Activated CD8-positive, alpha-beta memory T cell treated with anti-CD3 and anti-CD28 coated beads, Interleukin-2, amount 10 ng/mL, durations not matched to agents 7 days and 5 days (primary cell): ENCODE data around the gene CHD1. TPM values are rescaled to one million over a fixed set of nuclear protein-coding genes. Genes with fewer than 3 reads are reported as not detected.

Source experiments
- ATAC-seq: fragments of 150-1000 bp; cut with Tn5 transposase; one replicate; pipeline ENCODE4 v1.10.0; 2021; ENCODE audit warnings: moderate library complexity
- CTCF ChIA-PET: fragments of 350-600 bp; sonication (Branson Sonifier 250); formaldehyde crosslinking; loops from one replicate; lab custom pipeline; 2021; ENCODE audit warnings: antibody characterized with exemption; lab: Charles Lee
- DNase-seq: peaks from one replicate; pipeline ENCODE4 v3.0.0-alpha.2; 2020
- H3K27ac Mint-ChIP-seq: one replicate; pipeline ENCODE4 v1.8.0; 2021; ENCODE audit warnings: mild to moderate bottlenecking, mixed read lengths
- H3K27me3 Mint-ChIP-seq: one replicate; pipeline ENCODE4 v1.8.0; 2021; ENCODE audit warnings: mixed read lengths
- H3K36me3 Mint-ChIP-seq: one replicate; pipeline ENCODE4 v1.8.0; 2021; ENCODE audit warnings: mild to moderate bottlenecking, mixed read lengths
- H3K4me1 Mint-ChIP-seq: one replicate; pipeline ENCODE4 v1.8.0; 2021; ENCODE audit warnings: mixed read lengths
- H3K4me3 Mint-ChIP-seq: one replicate; pipeline ENCODE4 v1.8.0; 2021; ENCODE audit warnings: mild to moderate bottlenecking, moderate library complexity, mixed read lengths
- H3K9me3 Mint-ChIP-seq: one replicate; pipeline ENCODE4 v1.8.0; 2022; ENCODE audit warnings: low read depth, mixed read lengths
- total RNA-seq, 2 experiments: library from RNA; stranded (reverse); gene quantifications; one replicate each; pipeline ENCODE4 v1.2.3, GENCODE V29; 2021

The CHD1 gene
- total RNA-seq, 2 experiments from 2014 or later: 40.9 to 49.3 TPM

DNA sequence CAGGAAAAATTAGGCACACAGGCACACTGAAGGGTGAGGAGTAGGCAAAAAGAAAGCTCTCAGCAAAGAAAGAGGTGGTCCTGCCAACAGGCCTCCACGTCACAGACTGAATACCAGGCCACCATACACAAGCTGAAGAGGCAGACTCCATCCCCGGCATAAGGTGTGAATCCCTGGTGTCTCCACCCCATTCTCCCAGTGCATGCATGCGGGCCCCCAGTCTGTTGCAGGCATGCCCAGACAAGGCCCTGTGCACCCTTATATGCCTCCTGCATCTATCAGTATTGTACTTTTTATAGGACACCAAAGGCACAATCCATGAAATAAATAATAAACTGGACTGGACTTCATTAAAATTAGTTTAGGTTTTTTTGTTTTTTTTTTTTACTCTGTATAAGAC, 82.3 kb downstream of the CHD1 start:
- CTCF ChIA-PET: no interaction called here
- Mint-ChIP-seq H3K9me3 (peaks cover 2% of the 10 kb centered on the region), H3K4me1 (no peaks in the 10 kb centered on the region), H3K36me3 (peaks cover 4% of the 10 kb centered on the region), H3K4me3 (no peak overlapping the region), H3K27me3 (no peaks in the 10 kb centered on the region), H3K27ac (no peak overlapping the region)
- DNase-seq (no peak), ATAC-seq (no peak)

DNA sequence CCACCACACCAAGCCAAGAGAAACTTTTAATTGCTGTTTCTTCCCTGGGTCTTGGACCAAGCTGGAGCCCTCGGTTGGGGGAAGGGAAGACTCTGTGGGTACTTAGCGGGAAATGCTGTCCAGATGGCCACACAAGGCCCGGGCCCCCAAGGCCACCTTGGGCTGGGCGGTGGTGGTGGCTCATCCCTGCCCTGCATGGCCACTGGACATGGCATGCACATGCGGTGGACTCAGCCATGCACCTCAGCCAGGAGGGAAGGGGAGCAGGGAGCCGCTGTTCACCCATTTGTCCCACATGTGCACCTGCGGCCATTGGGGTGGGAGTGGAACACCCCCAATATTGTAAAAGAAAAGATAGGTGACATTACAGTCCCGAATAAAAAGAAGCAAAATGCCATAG, 82.9 kb downstream of the CHD1 start:
- Mint-ChIP-seq H3K4me1 (no peaks in the 10 kb centered on the region), H3K9me3 (peaks cover 2% of the 10 kb centered on the region)

DNA sequence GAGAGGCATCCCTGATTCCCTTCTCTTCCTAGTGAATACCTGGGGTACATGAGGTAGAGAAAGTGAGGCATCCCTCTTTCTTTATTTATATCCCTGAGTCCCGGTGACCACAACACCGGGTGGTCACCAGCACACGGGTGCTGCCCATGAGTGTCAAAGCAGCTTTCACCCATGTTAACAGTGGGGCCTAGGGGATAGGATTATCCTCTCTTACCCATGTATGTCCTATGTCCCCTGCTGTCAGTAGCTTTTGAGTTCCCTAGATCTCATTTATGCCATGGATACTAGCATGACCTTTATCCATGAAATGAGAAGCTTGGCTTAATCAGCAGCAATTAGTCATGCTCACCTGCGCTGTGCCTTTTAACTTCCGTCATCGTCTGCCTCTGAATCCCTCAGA, 83.9 kb downstream of the CHD1 start:
- H3K27ac Mint-ChIP-seq: no peak overlapping the region
- peaks cover 2% of the 10 kb centered on the region for H3K9me3 Mint-ChIP-seq
- ATAC-seq (no peak), DNase-seq (no peak)
- H3K36me3 Mint-ChIP-seq: peaks cover 6% of the 10 kb centered on the region
- peaks cover 2% of the 10 kb centered on the region for H3K4me1 Mint-ChIP-seq
- no peaks in the 10 kb centered on the region for H3K27me3 Mint-ChIP-seq
- no peak overlapping the region for H3K4me3 Mint-ChIP-seq
- CTCF ChIA-PET: no interaction called here

More for the DNA sequence above, 82.9 kb downstream of the CHD1 start:
- CTCF ChIA-PET: no interaction called here
- no peak for DNase-seq
- H3K36me3 Mint-ChIP-seq: peaks cover 4% of the 10 kb centered on the region
- no peak overlapping the region for H3K4me3 Mint-ChIP-seq
- no peaks in the 10 kb centered on the region for H3K27me3 Mint-ChIP-seq
- no peak for ATAC-seq
- no peak overlapping the region for H3K27ac Mint-ChIP-seq

DNA sequence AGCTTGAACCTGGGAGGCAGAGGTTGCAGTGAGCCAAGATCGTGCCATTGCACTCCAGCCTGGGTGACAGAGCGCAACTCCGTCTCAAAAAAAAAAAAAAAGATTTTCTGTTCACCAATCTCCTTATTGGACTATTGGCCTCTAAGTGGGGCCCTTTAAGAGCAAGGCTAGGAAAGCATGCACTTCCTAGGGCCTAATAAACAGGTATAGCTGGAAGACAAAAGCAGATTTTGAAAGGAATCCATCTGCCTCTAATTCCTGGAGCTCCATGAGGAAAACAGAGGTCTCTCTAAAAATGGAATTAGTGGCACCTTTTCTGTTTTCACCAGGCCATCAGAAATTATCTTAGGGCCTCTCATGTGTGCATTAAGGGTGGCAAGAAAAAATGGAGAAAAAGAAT, 85.3 kb downstream of the CHD1 start:
- H3K36me3 Mint-ChIP-seq: peaks cover 8% of the 10 kb centered on the region
- no peaks in the 10 kb centered on the region for H3K27me3 Mint-ChIP-seq
- ATAC-seq (no peak), DNase-seq (no peak)
- no peak overlapping the region for H3K27ac Mint-ChIP-seq
- peaks cover 7% of the 10 kb centered on the region for H3K4me1 Mint-ChIP-seq
- H3K4me3 Mint-ChIP-seq: no peak overlapping the region
- H3K9me3 Mint-ChIP-seq: peaks cover 2% of the 10 kb centered on the region
- CTCF ChIA-PET: no interaction called here

DNA sequence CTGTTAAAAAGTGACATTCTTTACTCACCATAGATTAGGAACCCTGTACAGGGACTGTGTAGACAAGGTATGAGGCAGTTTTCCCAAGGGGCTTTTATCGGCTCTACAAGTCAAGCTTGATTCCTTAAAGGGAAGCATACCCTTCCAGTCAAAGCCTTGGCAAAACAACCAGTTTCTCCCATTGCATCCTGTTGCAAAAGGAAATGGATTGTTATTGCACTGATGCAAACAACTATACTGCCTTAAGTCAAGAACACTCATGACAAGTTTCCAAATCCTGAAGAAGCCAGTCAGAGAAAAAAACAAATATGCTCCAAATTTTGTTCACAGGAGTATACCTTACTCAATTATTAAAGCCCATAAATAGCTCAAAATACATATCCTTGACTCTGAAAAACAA, 87.9 kb downstream of the CHD1 start:
- ATAC-seq (no peak), DNase-seq (no peak)
- H3K27ac Mint-ChIP-seq: no peak overlapping the region
- no peaks in the 10 kb centered on the region for H3K27me3 Mint-ChIP-seq
- H3K9me3 Mint-ChIP-seq: peaks cover 2% of the 10 kb centered on the region
- CTCF ChIA-PET: interaction anchor here (0.9 to 4.0 kb wide), 3 partner anchors 12 to 27 kb away, joined by 3 to 16 read pairs (median 4); no protein-coding TSS in a partner anchor
- no peak overlapping the region for H3K4me3 Mint-ChIP-seq
- peaks cover 7% of the 10 kb centered on the region for H3K4me1 Mint-ChIP-seq
- peaks cover 8% of the 10 kb centered on the region for H3K36me3 Mint-ChIP-seq

DNA sequence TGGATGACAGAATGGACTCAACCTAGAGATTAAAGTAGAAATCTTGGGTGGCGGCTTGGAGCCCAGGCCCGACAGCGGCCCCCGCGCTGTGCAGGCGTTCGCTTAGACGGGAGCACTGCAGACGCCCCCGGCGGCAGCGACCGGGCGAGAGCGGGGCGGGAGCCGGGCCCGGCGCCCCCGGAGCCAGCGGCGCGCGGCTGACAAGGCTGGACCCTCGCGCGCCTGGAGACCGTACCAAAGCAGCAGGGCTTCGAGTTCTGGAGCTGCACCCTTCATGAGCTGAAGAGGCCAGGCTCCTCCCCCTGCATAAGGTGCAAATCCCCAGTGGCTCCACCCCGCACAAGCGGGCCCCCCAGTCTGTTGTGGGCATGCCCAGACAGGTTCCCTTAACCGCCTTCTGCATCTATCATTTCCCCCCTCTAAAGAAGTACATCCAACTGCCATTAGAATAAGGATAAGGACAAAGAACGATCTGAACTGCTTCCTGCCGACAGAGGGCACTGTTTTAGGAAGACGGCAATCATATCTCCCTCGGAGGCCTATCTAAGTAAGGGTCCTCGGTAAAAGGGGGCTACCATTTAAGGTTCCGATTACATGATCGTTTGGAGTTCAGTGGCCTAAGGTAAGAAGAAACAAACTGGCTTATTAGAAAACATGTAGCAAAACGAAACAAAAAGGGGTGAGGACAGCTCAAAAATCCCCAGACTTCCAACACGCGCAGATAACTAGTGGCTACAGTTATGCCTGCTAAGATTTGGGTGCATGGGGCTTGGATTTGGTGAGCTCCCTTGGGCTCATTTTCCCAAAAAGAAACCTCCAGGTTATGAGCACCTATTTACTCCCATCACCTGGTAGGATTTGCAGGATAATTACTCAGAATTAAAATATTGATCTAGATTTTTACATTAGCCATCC, 89.1 kb downstream of the CHD1 start:
- Mint-ChIP-seq H3K9me3 (peaks cover 2% of the 10 kb centered on the region), H3K27ac (peak overlapping the region; percentile 47), H3K36me3 (peaks cover 5% of the 10 kb centered on the region), H3K4me1 (peaks cover 7% of the 10 kb centered on the region), H3K4me3 (peak overlapping the region; percentile 54), H3K27me3 (no peaks in the 10 kb centered on the region)
- peak; percentile 45 for DNase-seq
- CTCF ChIA-PET: interaction anchor here (0.9 to 4.0 kb wide), 7 partner anchors 13 to 219 kb away, joined by 3 to 16 read pairs (median 3); no protein-coding TSS in a partner anchor
- peak; percentile 66 for ATAC-seq

DNA sequence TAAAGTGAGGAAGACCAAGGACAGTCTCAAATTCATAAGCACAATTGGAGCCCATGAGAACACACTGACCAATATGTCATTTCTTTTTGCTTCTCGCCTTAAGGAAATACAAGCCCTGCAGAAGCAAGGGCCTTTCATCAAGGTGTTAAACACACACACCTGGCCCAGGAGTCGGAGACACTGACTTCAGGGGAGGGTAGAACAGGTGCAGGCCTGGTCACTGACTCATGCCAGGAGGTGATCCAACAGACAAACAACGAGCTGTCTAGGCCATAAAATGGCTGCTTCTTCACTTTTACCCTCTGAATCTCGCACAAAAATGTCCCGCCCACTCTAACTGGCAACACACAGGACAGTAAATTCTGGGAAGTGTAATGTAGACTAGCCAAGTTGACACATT, 92.6 kb downstream of the CHD1 start:
- H3K27me3 Mint-ChIP-seq: no peaks in the 10 kb centered on the region

DNA sequence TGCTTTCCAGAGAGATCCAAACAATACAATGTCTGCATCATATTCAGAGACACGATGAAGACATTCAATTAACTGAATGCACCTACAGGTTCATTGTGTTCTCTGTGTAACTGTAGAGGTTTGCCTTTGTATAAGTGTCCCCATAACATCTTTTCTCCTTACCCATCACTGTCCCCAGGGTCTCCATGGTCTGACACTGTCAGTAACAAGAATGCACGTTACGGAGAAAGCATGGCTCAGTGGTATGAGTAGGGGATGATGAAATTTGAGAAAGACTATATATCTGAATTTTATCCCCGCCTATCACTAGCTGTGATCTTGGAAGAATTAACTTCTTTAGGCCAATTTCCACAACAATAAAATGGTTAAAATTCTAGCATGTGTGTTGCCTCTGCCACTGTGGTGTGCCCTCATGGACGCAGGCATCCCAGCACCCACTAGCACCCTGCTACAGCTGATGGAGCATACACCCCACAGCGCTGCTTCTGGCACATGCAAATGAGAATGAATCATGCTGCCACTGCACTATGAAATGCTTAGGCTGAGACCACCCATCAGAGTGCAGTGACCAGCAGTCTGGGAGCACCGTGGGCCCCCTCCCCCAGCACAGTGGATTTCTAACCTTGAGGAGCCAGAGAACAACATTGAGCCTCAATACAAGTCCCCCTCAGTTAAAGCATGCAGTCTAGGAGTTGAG, 101.1 kb downstream of the CHD1 start:
- no peak overlapping the region for H3K27ac Mint-ChIP-seq
- H3K36me3 Mint-ChIP-seq: no peaks in the 10 kb centered on the region
- DNase-seq (no peak), ATAC-seq (no peak)
- CTCF ChIA-PET: no interaction called here
- H3K27me3 Mint-ChIP-seq: no peaks in the 10 kb centered on the region
- H3K4me1 Mint-ChIP-seq: no peaks in the 10 kb centered on the region
- H3K9me3 Mint-ChIP-seq: no peaks in the 10 kb centered on the region
- no peak overlapping the region for H3K4me3 Mint-ChIP-seq

More for the DNA sequence above, 92.6 kb downstream of the CHD1 start:
- Mint-ChIP-seq H3K4me1 (peaks cover 7% of the 10 kb centered on the region), H3K9me3 (no peaks in the 10 kb centered on the region), H3K27ac (no peak overlapping the region), H3K36me3 (peaks cover 3% of the 10 kb centered on the region), H3K4me3 (no peak overlapping the region)
- DNase-seq (no peak), ATAC-seq (no peak)
- CTCF ChIA-PET: no interaction called here

DNA sequence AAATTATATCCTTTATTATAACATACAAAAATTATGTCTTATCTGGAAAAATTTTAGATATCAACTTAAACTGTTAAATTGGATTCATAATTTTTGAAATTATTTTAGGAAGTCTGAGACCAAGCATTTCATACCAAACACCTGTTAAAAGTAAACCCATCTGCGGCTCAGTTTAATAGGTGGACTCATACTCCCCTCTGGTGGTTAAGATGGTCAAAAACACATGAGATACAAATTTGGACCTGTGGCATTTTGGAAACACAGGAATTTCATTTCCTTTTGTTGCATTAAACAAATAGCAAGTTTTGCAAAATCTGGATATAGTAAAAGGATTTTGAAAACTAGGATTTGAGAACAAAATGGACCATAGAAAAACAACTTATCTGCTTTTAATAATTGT, 101.6 kb downstream of the CHD1 start:
- Mint-ChIP-seq H3K9me3 (no peaks in the 10 kb centered on the region), H3K4me3 (no peak overlapping the region), H3K36me3 (no peaks in the 10 kb centered on the region), H3K4me1 (no peaks in the 10 kb centered on the region), H3K27me3 (no peaks in the 10 kb centered on the region), H3K27ac (no peak overlapping the region)
- no peak for ATAC-seq
- DNase-seq: no peak
- CTCF ChIA-PET: no interaction called here

DNA sequence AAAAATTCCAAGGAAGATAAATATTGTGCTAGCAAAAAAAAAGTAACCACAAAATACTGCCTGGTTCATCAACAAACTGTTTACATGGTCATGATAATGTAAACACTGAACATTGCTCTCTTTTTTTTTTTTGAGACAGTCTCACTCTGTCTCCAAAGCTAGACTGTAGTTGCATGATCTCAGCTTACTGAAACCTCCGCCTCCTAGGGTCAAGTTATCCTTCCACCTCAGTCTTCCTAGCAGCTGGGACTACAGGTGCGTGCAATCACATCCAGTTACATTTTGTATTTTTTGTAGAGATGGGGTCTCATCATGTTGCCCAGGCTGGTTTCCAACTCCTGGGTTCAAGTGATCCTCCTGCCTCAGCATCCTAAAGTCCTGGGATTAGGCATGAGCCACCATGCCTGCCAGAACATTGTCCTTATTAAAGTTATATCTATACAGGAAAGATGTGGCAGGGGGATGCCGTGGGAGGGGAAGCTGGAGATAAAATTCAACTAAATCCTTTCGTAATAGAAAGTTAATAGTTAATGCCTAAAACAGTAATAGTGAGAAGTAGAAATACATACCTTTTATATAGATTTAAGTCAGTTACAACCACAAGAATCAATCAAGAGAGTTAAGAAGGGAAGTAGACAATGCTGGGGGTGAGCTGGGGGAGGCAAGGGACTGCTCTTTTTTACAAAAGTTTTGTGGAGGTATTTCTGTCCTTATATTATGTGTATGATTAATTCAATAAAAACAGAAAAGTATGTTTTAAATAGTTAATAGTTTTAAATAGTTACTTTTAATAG, 103.0 kb downstream of the CHD1 start:
- Mint-ChIP-seq H3K4me3 (no peak overlapping the region), H3K27ac (no peak overlapping the region), H3K9me3 (no peaks in the 10 kb centered on the region), H3K4me1 (no peaks in the 10 kb centered on the region), H3K27me3 (no peaks in the 10 kb centered on the region), H3K36me3 (no peaks in the 10 kb centered on the region)
- DNase-seq: no peak
- CTCF ChIA-PET: no interaction called here
- no peak for ATAC-seq

DNA sequence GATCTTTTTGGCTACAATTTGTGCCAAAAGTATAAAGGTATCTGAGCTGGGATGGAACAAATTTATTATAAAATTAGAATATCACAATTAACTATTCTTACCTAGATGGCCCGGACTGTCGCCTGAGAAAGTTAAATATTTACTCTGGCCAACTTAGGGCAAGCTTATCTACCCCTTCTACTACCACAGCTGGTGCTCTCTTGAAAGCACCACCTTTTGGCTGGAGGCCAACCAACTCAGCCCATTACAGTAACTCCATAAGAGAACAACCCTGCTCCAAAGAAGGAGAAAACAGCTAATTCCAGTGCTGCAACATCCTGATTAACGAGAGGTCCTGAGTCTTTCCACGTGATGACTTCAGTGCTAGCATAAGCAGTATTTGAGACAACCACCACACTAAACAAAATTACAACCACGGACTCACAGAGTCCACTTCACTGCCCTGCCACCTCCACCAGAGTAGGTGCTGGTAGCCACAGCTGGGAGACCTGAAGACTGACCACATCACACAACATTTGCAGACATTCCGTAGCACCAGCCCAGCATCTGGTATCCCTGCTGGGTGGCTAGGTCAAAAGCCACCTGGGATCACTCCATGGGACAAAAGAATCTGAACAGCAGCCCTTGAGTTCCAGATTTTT, 112.1 kb downstream of the CHD1 start:
- Mint-ChIP-seq H3K36me3 (no peaks in the 10 kb centered on the region), H3K9me3 (peaks cover 2% of the 10 kb centered on the region), H3K27ac (no peak overlapping the region), H3K4me3 (no peak overlapping the region), H3K4me1 (peaks cover 3% of the 10 kb centered on the region), H3K27me3 (no peaks in the 10 kb centered on the region)
- no peak for DNase-seq
- no peak for ATAC-seq
- CTCF ChIA-PET: no interaction called here

DNA sequence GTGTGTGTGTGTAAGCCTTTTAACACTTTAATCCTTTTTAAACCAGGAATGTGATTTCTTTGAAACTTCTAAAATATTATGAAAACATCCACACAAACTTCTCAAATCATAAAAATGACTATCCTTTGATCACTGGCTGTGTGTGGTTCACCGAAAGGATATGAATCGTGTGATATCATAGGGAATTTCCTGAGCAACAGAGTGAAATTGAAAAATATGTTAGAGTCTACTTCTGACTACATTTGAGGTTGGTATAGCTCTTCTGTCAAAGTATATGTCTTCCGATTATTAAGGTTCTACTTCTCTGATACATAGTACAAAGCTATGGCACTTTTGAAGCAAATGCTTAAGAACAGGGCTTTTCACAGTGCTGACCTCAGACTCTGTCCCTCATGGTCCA, 115.1 kb downstream of the CHD1 start:
- H3K27ac Mint-ChIP-seq: no peak overlapping the region
- ATAC-seq (no peak), DNase-seq (no peak)
- CTCF ChIA-PET: interaction anchor here (1.0 to 2.1 kb wide), 2 partner anchors 27 to 45 kb away, joined by 3 to 6 read pairs; no protein-coding TSS in a partner anchor
- no peaks in the 10 kb centered on the region for H3K9me3 Mint-ChIP-seq
- H3K27me3 Mint-ChIP-seq: no peaks in the 10 kb centered on the region
- H3K4me1 Mint-ChIP-seq: peaks cover 3% of the 10 kb centered on the region
- no peak overlapping the region for H3K4me3 Mint-ChIP-seq
- H3K36me3 Mint-ChIP-seq: no peaks in the 10 kb centered on the region

DNA sequence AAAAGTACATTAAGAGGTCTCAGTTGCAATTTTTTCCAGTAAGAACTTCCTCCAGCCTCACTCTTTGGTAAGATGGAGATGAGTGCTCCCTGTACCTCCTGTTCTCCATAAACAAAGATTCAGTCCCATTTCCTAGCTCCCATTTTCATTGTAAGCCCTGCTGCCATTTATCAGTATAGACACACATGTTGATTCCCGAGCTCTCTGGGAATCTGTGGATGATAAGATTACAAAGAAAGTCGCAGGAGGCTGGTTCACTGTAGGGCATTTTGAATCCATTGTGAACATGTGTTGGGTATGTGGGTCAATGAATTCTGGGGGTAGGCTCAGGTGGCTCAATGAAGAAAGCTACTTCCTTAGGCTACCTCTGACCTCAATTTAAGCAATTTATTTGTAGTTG, 118.6 kb downstream of the CHD1 start:
- Mint-ChIP-seq H3K27me3 (no peaks in the 10 kb centered on the region), H3K36me3 (peaks cover 3% of the 10 kb centered on the region), H3K4me3 (no peak overlapping the region), H3K27ac (no peak overlapping the region), H3K4me1 (peaks cover 3% of the 10 kb centered on the region), H3K9me3 (peaks cover 13% of the 10 kb centered on the region)
- DNase-seq (no peak), ATAC-seq (no peak)
- CTCF ChIA-PET: no interaction called here
